ENCODE data around the gene CLMN.

DNA sequence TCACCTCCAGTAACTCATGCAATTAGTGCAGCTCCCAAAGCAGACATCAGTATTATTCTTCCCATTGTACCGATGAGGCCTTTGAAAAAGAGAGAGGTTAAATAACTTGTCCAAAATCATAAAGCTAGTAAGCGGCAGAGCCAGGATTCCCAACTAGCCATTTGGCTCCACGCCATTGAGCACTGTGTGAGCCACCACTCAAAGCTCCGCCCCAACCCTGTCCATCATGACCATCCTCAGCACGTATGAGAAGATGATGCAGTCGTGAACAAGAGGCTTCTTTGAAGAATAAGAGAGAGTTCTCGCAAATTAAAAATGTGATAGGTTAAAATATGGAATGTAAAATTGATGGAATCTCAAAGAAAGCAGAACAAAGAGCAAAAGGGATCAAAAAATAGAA lies 14.6 kb downstream of the CLMN start:
- TF ChIP-seq, protein P1, sequence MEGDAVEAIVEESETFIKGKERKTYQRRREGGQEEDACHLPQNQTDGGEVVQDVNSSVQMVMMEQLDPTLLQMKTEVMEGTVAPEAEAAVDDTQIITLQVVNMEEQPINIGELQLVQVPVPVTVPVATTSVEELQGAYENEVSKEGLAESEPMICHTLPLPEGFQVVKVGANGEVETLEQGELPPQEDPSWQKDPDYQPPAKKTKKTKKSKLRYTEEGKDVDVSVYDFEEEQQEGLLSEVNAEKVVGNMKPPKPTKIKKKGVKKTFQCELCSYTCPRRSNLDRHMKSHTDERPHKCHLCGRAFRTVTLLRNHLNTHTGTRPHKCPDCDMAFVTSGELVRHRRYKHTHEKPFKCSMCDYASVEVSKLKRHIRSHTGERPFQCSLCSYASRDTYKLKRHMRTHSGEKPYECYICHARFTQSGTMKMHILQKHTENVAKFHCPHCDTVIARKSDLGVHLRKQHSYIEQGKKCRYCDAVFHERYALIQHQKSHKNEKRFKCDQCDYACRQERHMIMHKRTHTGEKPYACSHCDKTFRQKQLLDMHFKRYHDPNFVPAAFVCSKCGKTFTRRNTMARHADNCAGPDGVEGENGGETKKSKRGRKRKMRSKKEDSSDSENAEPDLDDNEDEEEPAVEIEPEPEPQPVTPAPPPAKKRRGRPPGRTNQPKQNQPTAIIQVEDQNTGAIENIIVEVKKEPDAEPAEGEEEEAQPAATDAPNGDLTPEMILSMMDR (IDR thresholded peaks at IDR 0.05) = no peak
- TF ChIP-seq EZH2 (IDR thresholded peaks at IDR 0.05; ENCODE audit: borderline replicate concordance, insufficient read depth, low read depth, low read length, poor library complexity, severe bottlenecking) = no peak
